BLaER1 (cell line): Measurements from ENCODE around the gene TOR4A.
"Not testable (repeated sequence)": the region's sequence is repeated elsewhere in the genome, so short reads cannot be mapped to it uniquely, and the experiment has no call there.

Experiments
- H3K27ac ChIP-seq: shearing (Covaris generic); formaldehyde crosslinking; 2 replicates; pipeline ENCODE4 v1.8.1; 2022
- H3K27me3 ChIP-seq: shearing (Covaris generic); formaldehyde crosslinking; 2 replicates; pipeline ENCODE4 v1.8.1; 2022
- H3K36me3 ChIP-seq: shearing (Covaris generic); formaldehyde crosslinking; 2 replicates; pipeline ENCODE4 v1.8.1; 2022
- H3K4me1 ChIP-seq: shearing (Covaris generic); formaldehyde crosslinking; 2 replicates; pipeline ENCODE4 v1.8.1; 2022
- H3K4me2 ChIP-seq: shearing (Covaris generic); formaldehyde crosslinking; 2 replicates; pipeline ENCODE4 v1.8.1; 2022
- H3K4me3 ChIP-seq: shearing (Covaris generic); formaldehyde crosslinking; 2 replicates; pipeline ENCODE4 v1.8.1; 2022
- H3K9ac ChIP-seq: shearing (Covaris generic); formaldehyde crosslinking; 2 replicates; pipeline ENCODE4 v1.8.1; 2022
- H3K9me3 ChIP-seq: shearing (Covaris generic); formaldehyde crosslinking; 2 replicates; pipeline ENCODE4 v1.8.1; 2022
- H4K20me1 ChIP-seq: shearing (Covaris generic); formaldehyde crosslinking; 2 replicates; pipeline ENCODE4 v1.8.1; 2022
- Cebpa-rat ChIP-seq: shearing (Covaris generic); IDR thresholded peaks from 2 replicates; pipeline ENCODE4 v1.8.1; 2022

TOR4A gene

GRCh38 chr9:137321726-137322361 lies 44.3 kb downstream of the TOR4A start:
- H3K4me2 ChIP-seq: peak overlapping the region; percentile 91
- TF ChIP-seq Cebpa-rat: no peak
- H3K36me3 ChIP-seq: peaks cover 22% of the 10 kb centered on the region; the same call in 1 of the 2 replicates
- no peaks in the 10 kb centered on the region for H4K20me1 ChIP-seq
- H3K9me3 ChIP-seq: peaks cover 26% of the 10 kb centered on the region
- no peak overlapping the region for H3K4me3 ChIP-seq
- no peaks in the 10 kb centered on the region for H3K27me3 ChIP-seq
- H3K4me1 ChIP-seq: peaks cover 54% of the 10 kb centered on the region
- H3K9ac ChIP-seq: peak overlapping the region; percentile 79; the same call in 1 of the 2 replicates
- H3K27ac ChIP-seq: peak overlapping the region; percentile 95

- Histone ChIP-seq H3K4me2 (no peak overlapping the region), H3K9me3 (peaks cover 35% of the 10 kb centered on the region), H3K27me3 (no peaks in the 10 kb centered on the region), H3K4me1 (peaks cover 35% of the 10 kb centered on the region), H3K36me3 (peaks cover 22% of the 10 kb centered on the region; the same call in 1 of the 2 replicates), H4K20me1 (no peaks in the 10 kb centered on the region), H3K9ac (no peak overlapping the region), H3K4me3 (no peak overlapping the region), H3K27ac (no peak overlapping the region)
- no peak for TF ChIP-seq Cebpa-rat
Measured at GRCh38 chr9:137323531-137324331, 46.2 kb downstream of the TOR4A start.

GRCh38 chr9:137325124-137325523 lies 47.6 kb downstream of the TOR4A start:
- TF ChIP-seq Cebpa-rat: no peak
- Histone ChIP-seq H4K20me1 (no peaks in the 10 kb centered on the region), H3K9ac (no peak overlapping the region), H3K4me2 (no peak overlapping the region), H3K36me3 (peaks cover 22% of the 10 kb centered on the region; the same call in 1 of the 2 replicates), H3K27ac (no peak overlapping the region), H3K4me1 (peaks cover 21% of the 10 kb centered on the region), H3K4me3 (no peak overlapping the region), H3K27me3 (no peaks in the 10 kb centered on the region), H3K9me3 (peaks cover 38% of the 10 kb centered on the region)

- H3K4me3 ChIP-seq: no peak overlapping the region
- H3K4me1 ChIP-seq: peaks cover 14% of the 10 kb centered on the region
- no peak overlapping the region for H3K9ac ChIP-seq
- no peaks in the 10 kb centered on the region for H3K27me3 ChIP-seq
- peaks cover 22% of the 10 kb centered on the region; the same call in 1 of the 2 replicates for H3K36me3 ChIP-seq
- TF ChIP-seq Cebpa-rat: no peak
- H3K9me3 ChIP-seq: peaks cover 38% of the 10 kb centered on the region
- H3K27ac ChIP-seq: no peak overlapping the region
- H3K4me2 ChIP-seq: no peak overlapping the region
- H4K20me1 ChIP-seq: no peaks in the 10 kb centered on the region
Measured at GRCh38 chr9:137325799-137326198, 48.3 kb downstream of the TOR4A start.

- H3K27me3 ChIP-seq: no peaks in the 10 kb centered on the region
- peaks cover 7% of the 10 kb centered on the region for H3K4me1 ChIP-seq
- no peak overlapping the region for H3K9ac ChIP-seq
- no peaks in the 10 kb centered on the region for H4K20me1 ChIP-seq
- no peak overlapping the region for H3K27ac ChIP-seq
- peaks cover 22% of the 10 kb centered on the region; the same call in 1 of the 2 replicates for H3K36me3 ChIP-seq
- TF ChIP-seq Cebpa-rat: no peak
- H3K9me3 ChIP-seq: peaks cover 38% of the 10 kb centered on the region
- H3K4me3 ChIP-seq: no peak overlapping the region
- no peak overlapping the region for H3K4me2 ChIP-seq
Measured at GRCh38 chr9:137326445-137327065, 49.0 kb downstream of the TOR4A start.

- H3K27me3 ChIP-seq, H3K9ac ChIP-seq, H3K4me3 ChIP-seq, H3K27ac ChIP-seq, H3K4me2 ChIP-seq, H4K20me1 ChIP-seq, H3K4me1 ChIP-seq: not testable (repeated sequence)
- Histone ChIP-seq H3K36me3 (peaks cover 22% of the 10 kb centered on the region; the same call in 1 of the 2 replicates), H3K9me3 (peaks cover 32% of the 10 kb centered on the region)
Measured at GRCh38 chr9:137327641-137328550, 50.4 kb downstream of the TOR4A start.

- Histone ChIP-seq H3K9me3 (peaks cover 24% of the 10 kb centered on the region), H3K36me3 (peaks cover 14% of the 10 kb centered on the region; the same call in 1 of the 2 replicates)
- not testable (repeated sequence) for H3K27me3 ChIP-seq, H3K4me1 ChIP-seq, H3K27ac ChIP-seq, H3K9ac ChIP-seq, H3K4me2 ChIP-seq, H3K4me3 ChIP-seq, H4K20me1 ChIP-seq
Measured at GRCh38 chr9:137329590-137329989, 52.1 kb downstream of the TOR4A start.

- H3K36me3 ChIP-seq: peaks cover 7% of the 10 kb centered on the region; the same call in 1 of the 2 replicates
- no peaks in the 10 kb centered on the region for H3K27me3 ChIP-seq
- no peaks in the 10 kb centered on the region for H4K20me1 ChIP-seq
- H3K4me3 ChIP-seq: no peak overlapping the region
- no peak for TF ChIP-seq Cebpa-rat
- no peak overlapping the region for H3K27ac ChIP-seq
- H3K9me3 ChIP-seq: peaks cover 31% of the 10 kb centered on the region
- no peaks in the 10 kb centered on the region for H3K4me1 ChIP-seq
- no peak overlapping the region for H3K9ac ChIP-seq
- H3K4me2 ChIP-seq: no peak overlapping the region
Measured at GRCh38 chr9:137330689-137331088, 53.2 kb downstream of the TOR4A start.

- Histone ChIP-seq H3K9ac (no peak overlapping the region), H3K4me2 (no peak overlapping the region), H3K4me1 (no peaks in the 10 kb centered on the region), H3K36me3 (peaks cover 7% of the 10 kb centered on the region; the same call in 1 of the 2 replicates), H3K4me3 (no peak overlapping the region), H3K27ac (no peak overlapping the region), H3K27me3 (no peaks in the 10 kb centered on the region), H4K20me1 (no peaks in the 10 kb centered on the region), H3K9me3 (peaks cover 31% of the 10 kb centered on the region)
- no peak for TF ChIP-seq Cebpa-rat
Measured at GRCh38 chr9:137331929-137332328, 54.4 kb downstream of the TOR4A start.
